ENCODE results near the gene SINHCAF. TPM values are rescaled to one million over a fixed set of nuclear protein-coding genes. Genes with fewer than 3 reads are reported as not detected.
"Not testable (repeated sequence)": the region's sequence is repeated elsewhere in the genome, so short reads cannot be mapped to it uniquely, and the experiment has no call there.

Gene SINHCAF
- total RNA-seq, 1 donor from 2014 or later = 60.4 TPM

DNA sequence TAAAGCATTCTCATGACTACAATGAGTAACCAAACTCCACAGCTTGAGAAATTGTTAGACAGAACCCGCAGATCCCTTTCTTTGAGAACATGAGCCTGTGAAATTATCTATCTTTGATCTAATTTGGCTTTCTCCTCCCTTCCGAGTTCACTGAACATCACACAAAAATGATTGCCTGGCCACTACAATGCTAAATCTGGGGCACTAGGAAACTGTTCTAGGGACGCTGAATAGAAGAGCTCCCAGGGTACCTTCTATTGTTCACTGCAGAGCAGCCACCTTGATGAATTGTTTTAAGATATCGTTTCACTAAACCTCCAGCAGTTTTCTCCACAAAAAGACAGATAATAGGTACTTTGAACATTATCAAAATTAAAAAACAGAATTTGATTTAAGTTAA lies 47.5 kb downstream of the SINHCAF start:
- H3K36me3 ChIP-seq = peaks cover 0 to 7% of the 10 kb centered on the region in 2 donors
- no peaks in the 10 kb centered on the region for H3K9me3 ChIP-seq
- H3K27me3 ChIP-seq = no peaks in the 10 kb centered on the region
- H3K4me3 ChIP-seq = no peak overlapping the region
- intact Hi-C loops (cut with DNase I) = loop anchor here (10.0 kb wide), 1 partner anchor 434 kb away; no protein-coding TSS in a partner anchor
- TF ChIP-seq, protein P1, sequence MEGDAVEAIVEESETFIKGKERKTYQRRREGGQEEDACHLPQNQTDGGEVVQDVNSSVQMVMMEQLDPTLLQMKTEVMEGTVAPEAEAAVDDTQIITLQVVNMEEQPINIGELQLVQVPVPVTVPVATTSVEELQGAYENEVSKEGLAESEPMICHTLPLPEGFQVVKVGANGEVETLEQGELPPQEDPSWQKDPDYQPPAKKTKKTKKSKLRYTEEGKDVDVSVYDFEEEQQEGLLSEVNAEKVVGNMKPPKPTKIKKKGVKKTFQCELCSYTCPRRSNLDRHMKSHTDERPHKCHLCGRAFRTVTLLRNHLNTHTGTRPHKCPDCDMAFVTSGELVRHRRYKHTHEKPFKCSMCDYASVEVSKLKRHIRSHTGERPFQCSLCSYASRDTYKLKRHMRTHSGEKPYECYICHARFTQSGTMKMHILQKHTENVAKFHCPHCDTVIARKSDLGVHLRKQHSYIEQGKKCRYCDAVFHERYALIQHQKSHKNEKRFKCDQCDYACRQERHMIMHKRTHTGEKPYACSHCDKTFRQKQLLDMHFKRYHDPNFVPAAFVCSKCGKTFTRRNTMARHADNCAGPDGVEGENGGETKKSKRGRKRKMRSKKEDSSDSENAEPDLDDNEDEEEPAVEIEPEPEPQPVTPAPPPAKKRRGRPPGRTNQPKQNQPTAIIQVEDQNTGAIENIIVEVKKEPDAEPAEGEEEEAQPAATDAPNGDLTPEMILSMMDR (IDR thresholded peaks at IDR 0.05) = no peak
- no peak for TF ChIP-seq POLR2AphosphoS5 (IDR thresholded peaks at IDR 0.05; ENCODE audit: insufficient read depth in 1 of 2, low read depth in 1 of 2)
- TF ChIP-seq POLR2A (IDR thresholded peaks at IDR 0.05) = no peak
- H3K4me1 ChIP-seq = no peaks in the 10 kb centered on the region
- DNase-seq (ENCODE audit: extremely low spot score in 2 of 2) = no peak
- no peak overlapping the region for H3K27ac ChIP-seq

DNA sequence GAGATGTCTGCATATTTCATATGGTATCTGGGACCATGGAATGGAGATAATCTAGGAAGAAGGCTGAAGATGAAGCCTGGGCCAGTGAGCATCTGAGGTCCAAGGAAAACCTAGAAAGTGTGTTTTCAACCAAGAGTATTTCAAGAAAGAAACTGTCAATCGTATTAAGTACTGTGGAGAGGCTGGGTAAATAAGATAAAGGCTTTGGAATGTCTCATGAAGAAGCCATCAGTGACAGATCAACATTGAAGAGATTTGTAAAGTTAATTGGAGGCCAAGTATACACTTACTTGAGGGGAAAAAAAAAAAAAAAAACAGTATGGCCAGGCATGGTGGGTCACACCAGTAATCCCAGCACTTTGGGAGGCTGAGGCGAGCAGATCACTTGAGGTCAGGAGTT lies 48.9 kb downstream of the SINHCAF start:
- TF ChIP-seq, protein P1 (IDR thresholded peaks at IDR 0.05) = no peak
- no peak for TF ChIP-seq POLR2AphosphoS5 (IDR thresholded peaks at IDR 0.05; ENCODE audit: insufficient read depth in 1 of 2, low read depth in 1 of 2)
- no peak for TF ChIP-seq POLR2A (IDR thresholded peaks at IDR 0.05)
- no peak overlapping the region for H3K4me3 ChIP-seq
- no peaks in the 10 kb centered on the region for H3K4me1 ChIP-seq
- H3K9me3 ChIP-seq = no peaks in the 10 kb centered on the region
- DNase-seq (ENCODE audit: extremely low spot score in 2 of 2) = no peak
- intact Hi-C loops (cut with DNase I) = loop anchor here (10.0 kb wide), 1 partner anchor 432 kb away; no protein-coding TSS in a partner anchor
- H3K27me3 ChIP-seq = no peaks in the 10 kb centered on the region
- no peak overlapping the region for H3K27ac ChIP-seq
- H3K36me3 ChIP-seq = peaks cover 0 to 1% of the 10 kb centered on the region in 2 donors

DNA sequence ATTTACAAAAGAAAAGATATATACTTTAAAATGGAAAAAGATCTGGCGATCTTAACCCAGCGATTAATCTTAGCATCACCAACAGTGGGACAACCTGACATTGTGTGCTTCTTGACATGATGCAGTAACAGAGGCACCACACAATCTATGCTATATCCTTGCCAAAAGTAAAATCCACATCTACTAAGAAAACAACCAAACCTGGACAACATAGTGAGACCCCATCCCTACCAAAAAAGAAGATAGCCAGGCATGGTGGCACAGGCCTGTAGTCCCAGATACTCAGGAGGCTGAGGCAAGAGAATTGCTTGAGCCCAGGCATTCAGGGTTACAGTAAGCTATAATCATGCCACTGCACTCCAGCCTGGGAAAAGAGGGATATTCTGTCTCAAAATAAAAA lies 50.5 kb downstream of the SINHCAF start:
- no peak for DNase-seq (ENCODE audit: extremely low spot score in 2 of 2)
- H3K9me3 ChIP-seq = no peaks in the 10 kb centered on the region
- H3K27me3 ChIP-seq = no peaks in the 10 kb centered on the region
- no peak overlapping the region for H3K27ac ChIP-seq
- TF ChIP-seq POLR2A (IDR thresholded peaks at IDR 0.05) (no peak), POLR2AphosphoS5 (IDR thresholded peaks at IDR 0.05; ENCODE audit: insufficient read depth in 1 of 2, low read depth in 1 of 2) (no peak)
- TF ChIP-seq, protein P1 (IDR thresholded peaks at IDR 0.05) = no peak
- no peak overlapping the region for H3K4me3 ChIP-seq
- H3K36me3 ChIP-seq = no peaks in the 10 kb centered on the region
- no peaks in the 10 kb centered on the region for H3K4me1 ChIP-seq
- intact Hi-C loops (cut with DNase I) = loop anchor here (10.0 kb wide), 1 partner anchor 431 kb away; no protein-coding TSS in a partner anchor

DNA sequence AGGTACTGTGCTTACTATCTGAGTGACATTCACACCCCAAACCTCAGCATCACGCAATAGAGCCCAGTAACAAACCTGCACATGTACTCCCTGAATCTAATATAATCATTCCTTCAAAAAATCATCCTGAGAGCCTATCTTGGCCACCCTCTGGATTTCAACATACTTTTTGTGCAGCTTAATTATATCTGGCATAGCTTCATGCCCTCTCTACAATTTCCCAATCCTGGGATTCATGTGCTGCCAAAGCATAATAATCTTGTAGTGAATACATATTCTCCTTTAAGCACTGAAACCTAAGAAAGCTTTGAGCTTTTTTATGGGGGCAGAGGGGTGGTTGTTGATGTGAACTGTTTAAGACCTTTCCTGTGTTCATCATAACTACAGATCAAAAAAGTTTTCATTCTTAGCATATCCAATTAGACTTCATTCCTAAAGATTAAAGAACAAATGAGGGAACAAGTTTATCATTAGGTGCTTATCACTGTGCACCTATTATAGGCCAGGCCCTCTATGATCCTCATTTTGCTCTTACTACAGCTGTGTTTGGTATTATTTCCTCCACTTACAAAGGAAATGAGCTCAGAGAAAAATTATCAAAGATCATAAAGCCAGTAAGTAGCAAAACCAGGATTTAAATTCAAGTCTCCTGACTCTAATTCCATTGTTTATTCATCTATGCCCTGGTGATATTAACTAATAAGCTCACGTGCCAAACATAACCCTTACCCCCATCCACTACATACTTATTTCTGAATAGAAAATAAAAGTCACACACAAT lies 51.2 kb downstream of the SINHCAF start:
- Histone ChIP-seq H3K27ac (no peak overlapping the region), H3K4me1 (no peaks in the 10 kb centered on the region), H3K9me3 (no peaks in the 10 kb centered on the region), H3K36me3 (no peaks in the 10 kb centered on the region), H3K4me3 (no peak overlapping the region), H3K27me3 (no peaks in the 10 kb centered on the region)
- intact Hi-C loops (cut with DNase I) = loop anchor here (10.0 kb wide), 1 partner anchor 430 kb away; no protein-coding TSS in a partner anchor
- TF ChIP-seq, protein P1 (IDR thresholded peaks at IDR 0.05) = no peak
- TF ChIP-seq POLR2AphosphoS5 (IDR thresholded peaks at IDR 0.05; ENCODE audit: insufficient read depth in 1 of 2, low read depth in 1 of 2) (no peak), POLR2A (IDR thresholded peaks at IDR 0.05) (no peak)
- DNase-seq (ENCODE audit: extremely low spot score in 2 of 2) = no peak

DNA sequence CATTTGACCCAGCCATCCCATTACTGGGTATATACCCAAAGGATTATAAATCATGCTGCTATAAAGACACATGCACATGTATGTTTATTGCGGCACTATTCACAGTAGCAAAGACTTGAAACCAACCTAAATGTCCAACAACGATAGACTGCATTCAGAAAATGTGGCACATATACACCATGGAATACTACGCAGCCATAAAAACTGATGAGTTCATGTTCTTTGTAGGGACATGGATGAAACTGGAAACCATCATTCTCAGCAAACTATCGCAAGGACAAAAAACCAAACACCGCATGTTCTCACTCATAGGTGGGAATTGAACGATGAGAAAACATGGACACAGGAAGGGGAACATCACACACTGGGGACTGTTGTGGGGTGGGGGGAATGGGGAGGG lies 52.2 kb downstream of the SINHCAF start:
- not testable (repeated sequence) for H3K4me1 ChIP-seq; H3K27me3 ChIP-seq; H3K4me3 ChIP-seq; H3K9me3 ChIP-seq; H3K27ac ChIP-seq; H3K36me3 ChIP-seq; DNase-seq (ENCODE audit: extremely low spot score in 2 of 2)
- intact Hi-C loops (cut with DNase I) = loop anchor here (10.0 kb wide), 1 partner anchor 429 kb away; no protein-coding TSS in a partner anchor

Measured in vagina (tissue), 2 donors.